Measurements from ENCODE around the gene ADGRL3. TPM values are rescaled to one million over a fixed set of nuclear protein-coding genes. Genes with fewer than 3 reads are reported as not detected.
"Not testable (repeated sequence)": the region's sequence is repeated elsewhere in the genome, so short reads cannot be mapped to it uniquely, and the experiment has no call there.

Gene ADGRL3
- total RNA-seq, 2 experiments from 2014 or later: not detected

DNA sequence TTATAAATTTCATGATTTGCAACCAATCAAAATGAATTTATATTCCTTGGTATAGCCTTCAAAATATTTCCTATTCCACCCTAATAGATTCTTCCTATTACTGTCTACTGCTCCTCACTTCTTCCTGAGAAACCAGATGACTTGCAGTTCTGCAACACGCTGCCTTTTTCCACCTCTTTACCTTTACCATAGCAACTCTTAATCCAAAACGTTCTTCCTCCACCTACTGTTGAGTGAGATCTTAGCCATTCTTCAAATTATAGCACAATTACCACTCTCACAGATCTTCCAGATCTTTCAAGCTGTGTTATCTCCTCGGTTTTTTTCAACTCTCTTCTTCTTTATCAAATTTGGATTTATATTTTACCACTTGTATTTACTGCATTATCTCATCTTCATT, 289.8 kb downstream of the ADGRL3 start:
- H3K36me3 Mint-ChIP-seq (ENCODE audit: low read depth): no peaks in the 10 kb centered on the region
- H3K9me3 Mint-ChIP-seq (ENCODE audit: low read depth): peaks cover 11% of the 10 kb centered on the region
- no peaks in the 10 kb centered on the region for H3K4me1 Mint-ChIP-seq
- no peak overlapping the region for H3K27ac Mint-ChIP-seq
- DNase-seq (no peak), ATAC-seq (no peak)
- H3K27me3 Mint-ChIP-seq: no peaks in the 10 kb centered on the region
- intact Hi-C loops (cut with DNase I, micrococcal nuclease): no loop called here
- CTCF ChIA-PET: no interaction called here
- no peak overlapping the region for H3K4me3 Mint-ChIP-seq
- POLR2A ChIA-PET: no interaction called here

DNA sequence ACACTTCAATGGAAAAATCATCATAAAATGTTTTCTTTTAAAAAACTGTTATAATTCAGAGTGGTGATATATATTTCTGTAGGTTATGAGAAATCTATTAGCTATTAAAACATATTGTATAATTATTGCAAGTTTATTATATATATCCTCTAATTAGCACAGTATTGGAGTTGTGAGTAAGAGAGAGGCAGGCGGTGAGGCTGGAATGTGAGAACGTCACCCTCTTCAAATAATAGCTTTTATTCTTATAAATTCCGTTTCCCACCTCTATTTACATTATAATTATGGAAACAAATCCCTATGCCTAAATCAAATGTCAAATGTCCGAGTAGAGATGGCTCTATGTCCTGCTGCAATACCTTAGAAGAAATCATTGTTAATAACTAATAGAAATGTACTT, 292.9 kb downstream of the ADGRL3 start:
- Mint-ChIP-seq H3K4me3 (no peak overlapping the region), H3K27ac (no peak overlapping the region), H3K4me1 (no peaks in the 10 kb centered on the region), H3K27me3 (no peaks in the 10 kb centered on the region), H3K9me3 (ENCODE audit: low read depth) (peaks cover 11% of the 10 kb centered on the region), H3K36me3 (ENCODE audit: low read depth) (no peaks in the 10 kb centered on the region)
- intact Hi-C loops (cut with DNase I, micrococcal nuclease): no loop called here
- DNase-seq: no peak
- no peak for ATAC-seq
- ChIA-PET POLR2A (no interaction called here), CTCF (no interaction called here)

DNA sequence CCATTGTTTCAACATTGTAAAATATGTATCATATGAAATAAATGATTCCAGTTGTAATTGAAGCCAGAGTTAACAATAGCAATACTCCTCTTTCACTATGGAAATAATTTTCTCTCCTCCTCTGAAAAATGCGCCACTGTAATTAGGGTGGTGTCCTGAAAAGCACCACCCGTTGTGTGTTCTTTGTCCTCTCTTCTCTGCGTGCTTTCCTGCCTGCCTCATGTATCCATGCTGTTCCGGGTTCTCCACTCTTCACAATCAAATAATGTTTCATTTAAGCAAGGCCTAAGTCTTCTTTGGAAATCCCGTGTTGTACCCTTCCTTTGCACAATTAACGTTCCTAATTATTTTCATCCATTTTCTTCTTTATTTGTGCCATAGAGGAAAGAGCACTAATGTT, 293.3 kb downstream of the ADGRL3 start:
- ChIA-PET CTCF (no interaction called here), POLR2A (no interaction called here)
- Mint-ChIP-seq H3K4me3 (no peak overlapping the region), H3K27me3 (no peaks in the 10 kb centered on the region), H3K4me1 (no peaks in the 10 kb centered on the region), H3K36me3 (ENCODE audit: low read depth) (no peaks in the 10 kb centered on the region), H3K27ac (no peak overlapping the region), H3K9me3 (ENCODE audit: low read depth) (peaks cover 9% of the 10 kb centered on the region)
- DNase-seq (no peak), ATAC-seq (no peak)
- intact Hi-C loops (cut with DNase I, micrococcal nuclease): no loop called here

DNA sequence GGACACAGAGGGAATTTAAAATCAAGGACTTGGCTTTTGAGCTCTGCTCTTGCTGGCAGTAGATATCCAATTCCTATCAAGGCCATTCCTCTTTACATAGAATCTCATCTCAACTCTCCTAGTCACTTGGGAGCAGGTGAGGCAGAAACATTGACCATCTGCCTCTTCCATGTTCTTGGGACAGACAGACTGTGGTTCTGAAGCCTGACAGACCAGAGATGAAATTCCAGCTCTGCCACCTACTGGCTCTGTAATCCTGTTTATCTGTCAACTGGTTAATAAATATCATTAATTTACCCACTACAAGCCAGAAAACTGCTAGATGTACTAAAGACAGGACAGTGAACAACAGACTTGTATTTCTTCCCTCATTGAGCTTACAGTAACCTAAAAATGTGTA, 300.8 kb downstream of the ADGRL3 start:
- Mint-ChIP-seq H3K4me3 (no peak overlapping the region), H3K4me1 (no peaks in the 10 kb centered on the region), H3K36me3 (ENCODE audit: low read depth) (no peaks in the 10 kb centered on the region), H3K27ac (no peak overlapping the region), H3K9me3 (ENCODE audit: low read depth) (peaks cover 5% of the 10 kb centered on the region), H3K27me3 (no peaks in the 10 kb centered on the region)
- DNase-seq: no peak
- CTCF ChIA-PET: interaction anchor here (0.9 kb wide), 1 partner anchor 14 kb away, joined by 5 read pairs; no protein-coding TSS in a partner anchor
- intact Hi-C loops (cut with DNase I, micrococcal nuclease): no loop called here
- POLR2A ChIA-PET: no interaction called here
- no peak for ATAC-seq

DNA sequence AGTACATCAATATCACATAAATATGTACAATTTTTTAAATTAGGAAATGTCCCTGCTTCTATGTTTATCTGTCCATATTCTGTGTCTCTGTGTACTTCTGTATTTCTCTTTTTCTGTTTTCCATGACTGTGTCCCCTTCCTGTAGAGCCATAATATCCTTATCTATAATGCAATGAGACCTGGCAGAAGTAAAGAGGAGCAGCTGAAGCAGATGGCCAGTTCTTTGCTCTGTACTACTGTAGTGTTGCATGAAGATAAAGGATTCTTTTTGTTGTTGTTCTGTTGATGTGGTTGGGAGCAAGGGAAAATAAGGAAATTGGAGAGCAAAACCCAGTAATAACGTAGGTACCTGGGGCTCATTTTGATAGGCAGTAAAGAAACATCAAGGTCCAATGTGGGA, 301.7 kb downstream of the ADGRL3 start:
- Mint-ChIP-seq H3K27me3 (no peaks in the 10 kb centered on the region), H3K9me3 (ENCODE audit: low read depth) (peaks cover 5% of the 10 kb centered on the region), H3K4me1 (no peaks in the 10 kb centered on the region), H3K4me3 (no peak overlapping the region), H3K36me3 (ENCODE audit: low read depth) (no peaks in the 10 kb centered on the region), H3K27ac (no peak overlapping the region)
- CTCF ChIA-PET: no interaction called here
- POLR2A ChIA-PET: no interaction called here
- ATAC-seq: no peak
- intact Hi-C loops (cut with DNase I, micrococcal nuclease): no loop called here
- no peak for DNase-seq

DNA sequence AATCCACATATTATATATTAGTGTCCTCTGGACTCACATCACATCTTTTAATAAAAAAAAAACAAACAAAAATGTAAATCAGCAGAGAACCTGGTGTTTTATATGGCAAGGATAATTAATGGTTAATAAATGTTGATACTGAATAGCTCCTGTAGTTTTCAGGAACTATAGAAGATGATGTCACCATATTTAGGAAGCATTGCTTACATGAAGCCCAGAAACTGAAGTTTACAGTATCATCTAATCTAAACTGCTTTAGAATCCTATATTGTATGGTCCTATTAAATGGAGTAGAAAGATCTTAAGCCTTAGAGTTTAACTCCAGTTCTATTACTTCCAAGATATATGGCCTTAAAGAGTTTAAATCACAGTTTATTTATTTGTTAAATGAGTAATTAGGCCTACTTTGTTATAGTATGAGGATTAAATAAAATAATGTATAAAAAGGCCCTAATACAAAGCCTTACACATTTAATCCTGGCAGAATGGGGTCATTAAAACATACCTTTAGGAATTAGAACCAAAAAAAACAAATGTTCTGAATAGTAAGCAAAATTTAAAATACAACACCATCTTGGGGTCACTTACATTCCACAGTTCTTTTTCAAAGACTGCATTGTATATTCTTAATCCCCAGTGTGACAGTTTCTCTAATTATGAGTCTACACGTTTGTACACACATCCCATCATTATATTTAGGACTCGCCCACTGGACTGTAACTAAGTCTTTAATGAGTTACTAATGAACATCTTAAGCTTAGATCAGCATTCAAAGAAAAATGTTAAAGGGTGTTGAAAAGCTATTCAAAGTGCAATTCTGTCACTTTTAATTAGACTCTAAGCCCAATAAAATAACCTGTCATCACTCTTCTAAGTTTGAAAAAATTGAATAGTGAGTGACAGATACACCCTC, 305.9 kb downstream of the ADGRL3 start:
- ChIA-PET POLR2A (no interaction called here), CTCF (interaction anchor here (0.8 kb wide), 1 partner anchor 1010 kb away, joined by 3 read pairs; no protein-coding TSS in a partner anchor)
- Mint-ChIP-seq H3K36me3 (ENCODE audit: low read depth) (no peaks in the 10 kb centered on the region), H3K4me3 (no peak overlapping the region), H3K4me1 (no peaks in the 10 kb centered on the region), H3K27me3 (no peaks in the 10 kb centered on the region), H3K9me3 (ENCODE audit: low read depth) (peaks cover 10% of the 10 kb centered on the region), H3K27ac (no peak overlapping the region)
- intact Hi-C loops (cut with DNase I, micrococcal nuclease): no loop called here
- DNase-seq (no peak), ATAC-seq (no peak)

DNA sequence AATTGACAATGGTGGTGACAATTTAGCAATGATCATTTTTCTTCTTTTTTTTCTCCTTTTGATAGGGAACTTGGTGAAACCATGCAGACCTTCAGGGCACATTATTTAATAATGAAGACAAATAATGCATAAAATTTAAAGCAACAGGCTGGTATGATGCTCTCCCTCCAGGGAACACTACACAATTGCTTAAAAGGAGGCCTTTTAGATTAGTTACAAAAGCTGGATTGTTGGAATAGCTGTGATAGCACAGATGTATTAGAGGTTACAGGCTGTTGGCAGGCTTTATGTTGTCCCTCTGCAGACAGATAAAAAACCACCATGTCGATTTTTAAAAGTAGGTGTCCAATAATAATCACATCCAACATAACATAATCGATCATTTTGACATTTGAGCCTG, 307.0 kb downstream of the ADGRL3 start:
- CTCF ChIA-PET: interaction anchor here (0.8 kb wide), 1 partner anchor 1011 kb away, joined by 3 read pairs; no protein-coding TSS in a partner anchor
- Mint-ChIP-seq H3K4me1 (no peaks in the 10 kb centered on the region), H3K4me3 (no peak overlapping the region), H3K9me3 (ENCODE audit: low read depth) (peaks cover 8% of the 10 kb centered on the region), H3K36me3 (ENCODE audit: low read depth) (no peaks in the 10 kb centered on the region), H3K27ac (no peak overlapping the region), H3K27me3 (no peaks in the 10 kb centered on the region)
- DNase-seq (no peak), ATAC-seq (no peak)
- intact Hi-C loops (cut with DNase I, micrococcal nuclease): no loop called here
- POLR2A ChIA-PET: no interaction called here

DNA sequence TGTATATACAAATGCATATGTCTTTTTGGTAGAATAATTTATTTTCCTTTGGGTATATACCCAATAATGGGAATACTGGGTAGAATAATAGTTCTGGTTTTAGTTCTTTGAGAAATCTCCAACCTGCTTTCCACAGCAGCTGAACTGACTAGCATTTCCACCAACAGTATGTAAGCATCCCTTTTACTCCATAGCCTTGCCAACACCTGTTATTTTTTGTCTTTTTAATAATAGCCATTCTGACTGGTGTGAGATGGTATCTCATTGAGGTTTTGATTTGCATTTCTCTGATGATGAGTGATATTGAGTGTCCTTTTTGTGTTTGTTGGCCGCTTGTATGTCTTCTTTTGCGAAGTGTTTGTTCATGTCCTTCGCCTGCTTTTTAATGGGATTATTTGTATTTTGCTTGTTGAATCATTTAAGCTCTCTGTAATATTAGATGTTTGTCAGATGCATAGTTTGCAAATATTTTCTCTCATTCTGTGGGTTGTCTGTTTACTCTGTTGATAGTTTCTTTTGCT, 309.7 kb downstream of the ADGRL3 start:
- H3K4me1 Mint-ChIP-seq; H3K9me3 Mint-ChIP-seq (ENCODE audit: low read depth); CTCF ChIA-PET; H3K27ac Mint-ChIP-seq; H3K27me3 Mint-ChIP-seq; POLR2A ChIA-PET; DNase-seq; H3K4me3 Mint-ChIP-seq; H3K36me3 Mint-ChIP-seq (ENCODE audit: low read depth); ATAC-seq; intact Hi-C loops (cut with DNase I, micrococcal nuclease): not testable (repeated sequence)

DNA sequence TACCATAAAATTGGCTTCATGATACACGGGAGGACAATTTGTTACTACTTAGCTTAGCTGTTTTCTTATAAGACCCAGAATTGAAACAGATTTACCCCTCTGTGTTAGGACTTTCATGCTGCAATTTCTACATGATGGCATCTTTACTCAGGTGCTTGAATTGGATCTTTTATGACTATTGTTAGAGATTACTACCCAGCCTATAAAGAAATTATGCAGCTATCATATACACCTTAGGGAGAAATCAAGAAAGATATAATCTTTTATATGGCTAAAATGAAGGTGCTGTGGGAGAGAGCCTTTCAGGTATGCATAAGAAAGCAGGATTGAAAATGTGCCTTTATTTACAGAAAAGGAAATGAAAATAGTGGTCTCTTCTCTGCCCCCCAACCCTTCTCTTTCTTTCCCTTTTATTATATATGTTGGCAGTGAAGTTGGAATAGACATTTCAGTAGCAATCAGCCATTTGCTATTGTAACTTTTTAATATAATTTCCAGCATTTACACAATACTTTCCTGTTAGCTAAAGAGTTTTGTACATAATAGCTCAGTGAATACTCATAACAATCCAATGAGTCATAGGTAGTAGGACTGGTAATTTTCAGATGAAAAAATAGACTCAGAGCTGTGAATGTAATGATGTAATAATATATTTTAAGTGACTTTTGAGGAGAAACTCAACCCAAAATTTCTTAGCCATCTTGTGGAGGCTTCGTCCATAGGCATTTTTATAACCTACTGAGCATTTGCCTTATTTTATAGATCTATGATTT, 311.8 kb downstream of the ADGRL3 start:
- Mint-ChIP-seq H3K9me3 (ENCODE audit: low read depth) (peaks cover 9% of the 10 kb centered on the region), H3K4me3 (no peak overlapping the region), H3K36me3 (ENCODE audit: low read depth) (no peaks in the 10 kb centered on the region), H3K27ac (no peak overlapping the region), H3K4me1 (no peaks in the 10 kb centered on the region), H3K27me3 (no peaks in the 10 kb centered on the region)
- POLR2A ChIA-PET: interaction anchor here (0.6 kb wide), 1 partner anchor 196 kb away, joined by 3 read pairs; no protein-coding TSS in a partner anchor
- DNase-seq (no peak), ATAC-seq (no peak)
- CTCF ChIA-PET: interaction anchor here (0.7 kb wide), 1 partner anchor 184 kb away, joined by 4 read pairs; no protein-coding TSS in a partner anchor
- intact Hi-C loops (cut with DNase I, micrococcal nuclease): no loop called here

DNA sequence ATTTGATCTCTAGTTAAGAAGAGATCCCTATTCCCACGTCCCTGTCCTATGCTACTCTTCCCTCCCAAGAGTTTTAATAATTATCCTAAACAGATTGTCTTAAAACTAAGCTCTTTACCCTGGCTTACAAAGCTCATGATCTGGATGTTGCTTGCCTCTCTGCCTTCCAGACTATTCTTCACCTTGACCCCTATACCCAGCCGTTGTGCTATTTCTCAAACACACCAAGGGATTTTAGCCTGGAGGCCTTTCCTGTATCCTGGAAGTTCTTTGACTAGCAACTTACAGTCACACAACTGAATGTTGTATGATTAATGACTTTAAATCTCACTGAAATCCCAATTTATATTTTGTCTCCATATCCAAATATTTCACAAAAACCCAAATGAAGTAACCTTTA, 314.9 kb downstream of the ADGRL3 start:
- Mint-ChIP-seq H3K36me3 (ENCODE audit: low read depth) (no peaks in the 10 kb centered on the region), H3K27me3 (no peaks in the 10 kb centered on the region), H3K27ac (no peak overlapping the region), H3K9me3 (ENCODE audit: low read depth) (peaks cover 6% of the 10 kb centered on the region), H3K4me3 (no peak overlapping the region), H3K4me1 (no peaks in the 10 kb centered on the region)
- intact Hi-C loops (cut with DNase I, micrococcal nuclease): no loop called here
- ATAC-seq (no peak), DNase-seq (no peak)
- ChIA-PET POLR2A (no interaction called here), CTCF (interaction anchor here (1.0 kb wide), 1 partner anchor 14 kb away, joined by 5 read pairs; no protein-coding TSS in a partner anchor)

DNA sequence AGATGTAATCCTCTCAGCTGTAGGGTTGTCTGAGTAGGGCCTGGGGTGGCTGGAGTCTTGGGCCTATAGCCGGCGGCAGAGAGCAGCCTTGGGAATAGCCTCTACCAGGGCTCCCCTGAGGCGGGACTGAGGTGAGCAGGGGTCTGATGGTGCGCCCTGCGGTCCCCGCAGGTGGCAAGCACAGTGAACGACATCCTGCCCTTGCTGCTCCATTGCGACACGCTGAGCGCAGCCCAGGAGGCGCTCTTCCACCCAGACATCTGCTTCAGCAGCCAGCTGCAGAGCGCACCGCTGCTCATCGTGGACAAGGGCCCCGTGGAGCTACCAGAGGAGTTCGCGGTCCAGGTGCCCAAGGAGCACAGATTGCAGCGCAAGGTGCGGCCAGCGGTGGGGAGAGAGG, 317.0 kb downstream of the ADGRL3 start:
- DNase-seq: no peak
- Mint-ChIP-seq H3K27me3 (no peaks in the 10 kb centered on the region), H3K36me3 (ENCODE audit: low read depth) (no peaks in the 10 kb centered on the region), H3K27ac (no peak overlapping the region), H3K9me3 (ENCODE audit: low read depth) (peaks cover 7% of the 10 kb centered on the region), H3K4me3 (no peak overlapping the region), H3K4me1 (no peaks in the 10 kb centered on the region)
- no peak for ATAC-seq
- CTCF ChIA-PET: no interaction called here
- POLR2A ChIA-PET: interaction anchor here (0.6 kb wide), 1 partner anchor 103 kb away, joined by 3 read pairs; no protein-coding TSS in a partner anchor
- intact Hi-C loops (cut with DNase I, micrococcal nuclease): no loop called here

DNA sequence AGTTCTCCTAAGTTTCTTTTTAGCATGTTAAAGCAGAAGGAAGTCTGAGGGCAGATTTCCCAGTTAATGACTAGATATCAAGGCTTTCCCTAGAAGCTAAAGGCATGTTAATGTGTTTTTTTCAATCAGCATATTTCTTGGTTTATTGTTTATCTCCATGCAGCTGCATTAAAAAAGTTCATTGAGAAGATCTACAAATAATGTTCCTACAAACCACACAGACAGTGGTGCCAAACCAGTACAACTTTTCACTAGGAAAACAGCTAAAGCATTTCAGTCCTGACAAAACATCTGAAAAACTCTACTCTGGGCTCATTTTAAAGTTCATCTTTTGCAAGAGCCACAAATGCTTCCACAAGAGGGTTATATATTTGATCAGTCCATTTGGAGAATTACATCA, 320.0 kb downstream of the ADGRL3 start:
- no peaks in the 10 kb centered on the region for H3K36me3 Mint-ChIP-seq (ENCODE audit: low read depth)
- no peaks in the 10 kb centered on the region for H3K4me1 Mint-ChIP-seq
- no peak for DNase-seq
- no peak for ATAC-seq
- POLR2A ChIA-PET: no interaction called here
- H3K9me3 Mint-ChIP-seq (ENCODE audit: low read depth): peaks cover 5% of the 10 kb centered on the region
- no peaks in the 10 kb centered on the region for H3K27me3 Mint-ChIP-seq
- CTCF ChIA-PET: no interaction called here
- intact Hi-C loops (cut with DNase I, micrococcal nuclease): no loop called here
- H3K4me3 Mint-ChIP-seq: no peak overlapping the region
- no peak overlapping the region for H3K27ac Mint-ChIP-seq
